ENCODE measurements around the gene MRPL50. TPM values are rescaled to one million over a fixed set of nuclear protein-coding genes. Genes with fewer than 3 reads are reported as not detected.
"Not testable (repeated sequence)": the region's sequence is repeated elsewhere in the genome, so short reads cannot be mapped to it uniquely, and the experiment has no call there.

MRPL50 gene
- total RNA-seq, 8 experiments from 2014 or later, result 18.3 to 23.5 (median 20.0) TPM

DNA sequence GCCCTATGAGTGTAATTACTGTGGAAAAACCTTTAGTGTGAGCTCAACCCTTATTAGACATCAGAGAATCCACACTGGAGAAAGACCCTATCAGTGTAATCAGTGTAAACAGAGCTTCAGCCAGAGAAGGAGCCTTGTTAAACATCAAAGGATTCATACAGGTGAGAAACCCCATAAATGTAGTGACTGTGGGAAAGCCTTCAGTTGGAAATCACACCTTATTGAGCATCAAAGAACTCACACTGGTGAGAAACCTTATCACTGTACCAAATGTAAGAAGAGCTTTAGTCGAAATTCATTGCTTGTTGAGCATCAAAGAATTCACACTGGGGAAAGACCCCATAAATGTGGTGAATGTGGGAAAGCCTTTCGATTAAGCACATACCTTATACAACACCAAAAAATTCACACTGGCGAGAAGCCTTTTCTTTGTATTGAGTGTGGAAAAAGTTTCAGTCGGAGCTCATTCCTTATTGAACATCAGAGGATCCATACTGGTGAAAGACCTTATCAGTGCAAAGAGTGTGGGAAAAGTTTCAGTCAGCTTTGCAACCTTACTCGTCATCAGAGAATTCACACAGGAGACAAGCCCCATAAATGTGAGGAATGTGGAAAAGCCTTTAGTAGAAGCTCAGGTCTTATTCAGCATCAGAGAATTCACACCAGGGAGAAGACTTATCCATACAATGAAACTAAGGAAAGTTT lies 10.1 kb upstream of the MRPL50 start:
- WGBS, 10 experiments, result 92 to 100% (median 98%) methylated on average over 1 to 5 of the region's 5 CpGs; no CpG with 5 or more reads in 1 of the 10 experiments
- Histone ChIP-seq H3K4me1 (replicated peaks in 1 of 2) (no peaks in the 10 kb centered on the region), H3K27ac (no peak overlapping the region), H3K4me3 (no peak overlapping the region)
- no peak for ATAC-seq (replicated peaks in 6 of 8)
- in situ Hi-C loops (cut with MboI; ENCODE audit: low pct_unique_long_range_greater_than_20kb in 2 of 9, low sequenced_read_pairs in 9 of 9, unreplicated experiment in 9 of 9), result no loop called here

DNA sequence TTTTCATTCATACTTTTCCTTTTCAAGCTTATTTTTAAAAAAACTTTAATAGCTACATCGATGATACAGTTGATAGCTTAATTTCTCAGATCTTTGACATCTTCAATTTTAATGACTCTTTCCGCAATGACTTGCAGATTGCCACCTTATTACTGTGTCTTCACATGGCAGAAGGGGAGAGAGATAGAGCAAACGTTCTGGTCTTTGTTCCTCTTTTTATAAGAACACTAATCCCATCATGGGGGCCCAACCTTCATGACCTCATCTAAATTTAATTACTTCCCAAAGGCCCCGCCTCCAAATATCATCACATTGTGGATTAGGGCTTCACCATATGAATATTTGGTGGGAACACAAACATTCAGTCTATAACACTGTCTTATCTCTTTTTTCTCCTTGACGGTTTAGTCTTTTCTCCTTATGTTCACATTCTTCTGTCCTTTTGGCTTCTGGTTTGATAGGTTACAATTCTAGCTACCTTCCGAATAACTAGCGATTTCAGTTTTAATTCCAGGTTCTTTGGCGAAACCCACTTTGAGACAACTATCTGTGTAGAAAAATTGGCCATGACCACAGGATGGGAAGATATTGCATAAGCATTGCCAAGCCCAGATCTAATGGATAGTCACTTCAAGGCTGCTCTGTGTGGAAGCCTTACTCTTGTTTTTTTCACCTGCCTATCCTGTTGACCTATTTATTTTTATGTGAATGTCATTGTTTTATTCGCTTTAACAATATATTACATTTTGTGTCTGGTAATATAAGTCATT lies 5.3 kb upstream of the MRPL50 start:
- H3K4me3 ChIP-seq, result no peak overlapping the region
- WGBS, 10 experiments, result 86 to 100% (median 96%) methylated on average over 3 to 9 of the region's 9 CpGs
- no peak overlapping the region for H3K27ac ChIP-seq
- no peak for ATAC-seq (replicated peaks in 6 of 8)
- peaks cover 6 to 11% of the 10 kb centered on the region in 2 donors for H3K4me1 ChIP-seq (replicated peaks in 1 of 2)
- in situ Hi-C loops (cut with MboI; ENCODE audit: low pct_unique_long_range_greater_than_20kb in 2 of 9, low sequenced_read_pairs in 9 of 9, unreplicated experiment in 9 of 9), result no loop called here

DNA sequence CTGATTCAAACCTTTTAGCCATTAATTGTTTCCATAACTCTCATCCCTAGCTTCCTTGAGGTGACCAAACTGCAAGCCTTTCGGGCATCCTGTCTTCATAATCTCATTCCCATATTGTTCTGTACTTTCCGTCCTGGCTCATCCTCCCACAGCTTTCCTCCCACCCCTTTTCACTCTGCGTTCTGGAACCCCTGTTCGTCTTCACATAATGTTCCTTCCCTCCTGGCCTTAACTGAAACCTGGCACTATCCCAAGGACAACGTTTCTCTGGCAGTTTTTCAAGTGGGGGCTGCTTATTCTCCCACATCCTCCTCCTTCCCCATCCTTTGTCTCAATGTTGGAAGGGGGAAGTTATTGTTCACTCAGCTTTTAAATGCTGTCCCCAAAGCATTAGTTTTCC lies 1.7 kb upstream of the MRPL50 start:
- 50 to 100% (median 76%) methylated on average over 1 to 5 of the region's 5 CpGs; no CpG with 5 or more reads in 1 of the 10 experiments for WGBS, 10 experiments
- H3K27ac ChIP-seq, result no peak overlapping the region
- H3K4me1 ChIP-seq (replicated peaks in 1 of 2), result peaks cover 6 to 18% of the 10 kb centered on the region in 2 donors
- ATAC-seq (replicated peaks in 6 of 8), result no peak
- in situ Hi-C loops (cut with MboI; ENCODE audit: low pct_unique_long_range_greater_than_20kb in 2 of 9, low sequenced_read_pairs in 9 of 9, unreplicated experiment in 9 of 9), result no loop called here
- H3K4me3 ChIP-seq, result peak overlapping the region in 2 of 5 donors; percentile 80 to 85

DNA sequence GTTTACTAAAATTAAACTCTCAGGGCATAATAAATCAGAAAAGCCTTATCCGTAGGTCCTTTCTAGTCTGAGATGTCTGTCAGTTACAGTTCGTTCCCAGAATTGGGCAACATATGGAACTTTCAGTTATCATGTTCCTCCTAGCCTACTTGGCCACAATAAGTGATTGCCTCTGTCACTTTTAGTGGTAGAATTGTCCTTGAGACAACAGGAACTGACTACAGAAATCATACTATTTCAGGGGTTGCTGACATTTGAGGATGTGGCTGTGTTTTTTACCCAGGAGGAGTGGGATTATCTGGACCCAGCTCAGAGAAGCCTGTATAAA lies 1.2 kb upstream of the MRPL50 start:
- WGBS, 10 experiments, result 0 to 33% (median 8%) methylated on average over 1 to 2 of the region's 2 CpGs; no CpG with 5 or more reads in 5 of the 10 experiments
- in situ Hi-C loops (cut with MboI; ENCODE audit: low pct_unique_long_range_greater_than_20kb in 2 of 9, low sequenced_read_pairs in 9 of 9, unreplicated experiment in 9 of 9), result no loop called here
- H3K4me3 ChIP-seq, result peak overlapping the region; percentile 49 to 85 (median 74)
- no peak overlapping the region for H3K27ac ChIP-seq
- peaks cover 6 to 18% of the 10 kb centered on the region in 2 donors for H3K4me1 ChIP-seq (replicated peaks in 1 of 2)
- ATAC-seq (replicated peaks in 6 of 8), result no peak

DNA sequence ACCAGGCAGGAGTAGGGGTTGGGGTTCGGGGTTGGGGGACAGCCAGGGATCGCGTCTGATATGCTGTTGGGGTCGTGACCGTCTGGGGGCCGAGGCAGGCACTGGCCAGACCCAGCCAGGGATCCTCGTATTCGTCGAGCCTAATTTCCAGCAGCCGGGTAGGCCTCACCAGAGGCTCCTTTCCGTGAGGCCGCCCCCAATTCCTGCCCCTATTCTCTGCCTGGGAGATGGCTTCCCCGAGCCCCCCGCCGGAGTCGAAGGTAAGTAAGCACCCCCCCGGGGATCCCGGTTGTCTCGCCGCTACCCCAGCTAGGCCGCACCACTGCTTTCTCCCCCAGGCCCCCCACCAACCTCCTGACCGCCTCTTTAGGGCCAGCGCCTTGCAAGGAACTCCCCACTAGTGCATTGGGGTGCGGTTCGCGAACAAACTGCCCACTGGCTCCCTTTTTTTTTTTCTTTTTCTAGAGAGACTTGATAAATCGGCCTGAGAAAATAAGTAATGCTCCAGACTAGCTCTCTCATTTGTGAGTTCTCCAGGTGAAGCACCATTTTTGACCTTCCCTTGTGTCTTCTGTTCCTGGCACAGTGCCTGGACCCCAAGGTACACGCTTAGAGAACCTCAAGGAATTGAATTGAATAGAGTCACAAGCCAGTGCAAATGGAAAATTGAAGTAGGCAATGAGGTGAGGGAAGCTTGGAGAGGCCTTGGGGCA lies 668 bp upstream of the MRPL50 start:
- 0% methylated on average over 1 to 5 of the region's 28 CpGs; no CpG with 5 or more reads in 5 of the 10 experiments for WGBS, 10 experiments
- H3K27ac ChIP-seq, result peak overlapping the region; percentile 65 to 84
- H3K4me1 ChIP-seq (replicated peaks in 1 of 2), result peaks cover 6 to 18% of the 10 kb centered on the region in 2 donors
- in situ Hi-C loops (cut with MboI; ENCODE audit: low pct_unique_long_range_greater_than_20kb in 2 of 9, low sequenced_read_pairs in 9 of 9, unreplicated experiment in 9 of 9), result no loop called here
- peak overlapping the region; percentile 49 to 85 (median 74) for H3K4me3 ChIP-seq
- ATAC-seq (replicated peaks in 6 of 8), result peak in 3 of 8 experiments; percentile 13 to 41 (median 17)

DNA sequence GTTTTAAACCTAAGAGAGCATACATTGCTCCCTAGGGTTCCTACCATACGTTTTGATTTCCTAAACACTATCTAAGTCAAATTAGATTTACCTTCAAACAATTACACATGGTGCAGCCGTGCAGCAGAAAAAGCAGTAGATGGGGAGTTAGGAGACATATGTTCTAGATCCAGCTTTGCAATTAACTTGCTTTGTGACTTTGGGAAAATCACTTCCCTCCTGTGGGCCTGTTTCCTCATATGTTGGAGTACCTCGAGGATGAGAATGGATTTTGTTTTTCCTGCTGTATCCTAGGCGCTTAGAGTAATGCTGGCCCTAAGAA lies 711 bp downstream of the MRPL50 start:
- peak overlapping the region; percentile 78 to 90 for H3K27ac ChIP-seq
- H3K4me1 ChIP-seq (replicated peaks in 1 of 2), result peaks cover 6 to 18% of the 10 kb centered on the region in 2 donors
- in situ Hi-C loops (cut with MboI; ENCODE audit: low pct_unique_long_range_greater_than_20kb in 2 of 9, low sequenced_read_pairs in 9 of 9, unreplicated experiment in 9 of 9), result no loop called here
- peak overlapping the region; percentile 49 to 85 (median 74) for H3K4me3 ChIP-seq
- 0 to 8% (median 0%) methylated on average over 2 to 4 of the region's 4 CpGs; no CpG with 5 or more reads in 1 of the 10 experiments for WGBS, 10 experiments
- ATAC-seq (replicated peaks in 6 of 8), result no peak

DNA sequence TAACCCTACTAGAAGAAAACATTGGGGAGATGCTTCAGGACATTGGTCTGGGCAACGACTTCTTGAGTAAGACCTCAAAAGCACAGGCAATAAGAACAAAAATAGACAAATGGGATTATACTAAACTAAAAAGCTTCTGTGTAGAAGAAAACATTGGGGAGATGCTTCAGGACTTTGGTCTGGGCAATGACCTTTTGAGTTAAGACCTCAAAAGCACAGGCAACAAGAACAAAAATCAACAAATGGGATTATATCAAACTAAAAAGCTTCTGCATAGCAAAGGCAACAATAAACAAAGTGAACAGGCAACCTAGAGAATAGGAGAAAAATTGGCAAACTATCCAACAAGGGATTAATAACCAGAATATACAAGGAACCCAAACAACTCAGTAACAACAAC lies 3.7 kb downstream of the MRPL50 start:
- 89 to 100% (median 100%) methylated on average over 1 of the region's 1 CpG; no CpG with 5 or more reads in 3 of the 10 experiments for WGBS, 10 experiments
- Histone ChIP-seq H3K4me1 (replicated peaks in 1 of 2) (peaks cover 3 to 11% of the 10 kb centered on the region in 2 donors), H3K4me3 (no peak overlapping the region), H3K27ac (no peak overlapping the region)
- ATAC-seq (replicated peaks in 6 of 8), result no peak
- in situ Hi-C loops (cut with MboI; ENCODE audit: low pct_unique_long_range_greater_than_20kb in 2 of 9, low sequenced_read_pairs in 9 of 9, unreplicated experiment in 9 of 9), result no loop called here

DNA sequence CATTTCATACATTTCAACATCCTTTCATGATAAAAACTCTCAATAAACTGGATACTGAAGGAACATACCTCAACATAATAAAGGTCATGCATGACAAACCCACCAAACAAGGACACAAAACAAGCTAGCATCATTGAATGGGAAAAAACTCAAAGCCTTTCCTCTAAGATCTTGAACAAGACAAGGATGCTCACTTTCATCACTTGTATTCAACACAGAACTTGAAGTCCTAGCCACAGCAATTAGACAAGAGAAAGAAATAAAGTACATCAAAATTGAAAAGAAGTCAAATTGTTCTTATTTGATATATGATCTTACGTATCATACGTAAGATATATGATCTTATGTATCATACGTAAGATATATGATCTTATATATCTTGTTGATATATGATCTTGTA lies 5.3 kb downstream of the MRPL50 start:
- WGBS, 10 experiments, result 91 to 100% (median 99%) methylated on average over 1 to 3 of the region's 3 CpGs
- ATAC-seq (replicated peaks in 6 of 8), result no peak
- H3K4me1 ChIP-seq (replicated peaks in 1 of 2), result peaks cover 0 to 8% of the 10 kb centered on the region in 2 donors
- no peak overlapping the region for H3K4me3 ChIP-seq
- H3K27ac ChIP-seq, result no peak overlapping the region
- in situ Hi-C loops (cut with MboI; ENCODE audit: low pct_unique_long_range_greater_than_20kb in 2 of 9, low sequenced_read_pairs in 9 of 9, unreplicated experiment in 9 of 9), result no loop called here

DNA sequence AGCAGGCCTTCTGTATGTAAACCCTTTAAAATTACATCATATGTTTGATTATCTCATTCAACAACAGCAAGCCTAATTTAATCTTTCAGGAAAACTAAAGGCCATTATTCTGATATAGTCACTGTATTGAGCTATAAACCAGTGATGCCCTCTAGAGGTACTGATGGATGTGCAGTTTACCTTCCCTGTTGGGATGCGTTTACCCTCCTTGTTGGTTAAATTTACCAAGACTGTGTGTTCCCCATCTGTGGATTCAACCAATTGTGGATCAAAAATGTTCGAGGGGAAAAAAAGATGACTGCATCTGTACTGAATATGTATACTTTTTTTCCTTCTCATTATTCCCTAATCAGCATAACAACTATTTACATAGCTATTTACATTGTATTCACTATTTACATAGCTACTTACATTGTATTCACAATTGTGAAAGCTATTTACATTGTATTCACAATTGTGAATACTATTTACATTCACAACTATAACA lies 9.9 kb downstream of the MRPL50 start:
- H3K4me1 ChIP-seq (replicated peaks in 1 of 2), result no peaks in the 10 kb centered on the region
- H3K4me3 ChIP-seq, result no peak overlapping the region
- peak in 2 of 8 experiments; percentile 45 to 90 for ATAC-seq (replicated peaks in 6 of 8)
- no peak overlapping the region for H3K27ac ChIP-seq
- 50 to 100% (median 85%) methylated on average over 1 to 2 of the region's 2 CpGs; no CpG with 5 or more reads in 4 of the 10 experiments for WGBS, 10 experiments
- in situ Hi-C loops (cut with MboI; ENCODE audit: low pct_unique_long_range_greater_than_20kb in 2 of 9, low sequenced_read_pairs in 9 of 9, unreplicated experiment in 9 of 9), result no loop called here

DNA sequence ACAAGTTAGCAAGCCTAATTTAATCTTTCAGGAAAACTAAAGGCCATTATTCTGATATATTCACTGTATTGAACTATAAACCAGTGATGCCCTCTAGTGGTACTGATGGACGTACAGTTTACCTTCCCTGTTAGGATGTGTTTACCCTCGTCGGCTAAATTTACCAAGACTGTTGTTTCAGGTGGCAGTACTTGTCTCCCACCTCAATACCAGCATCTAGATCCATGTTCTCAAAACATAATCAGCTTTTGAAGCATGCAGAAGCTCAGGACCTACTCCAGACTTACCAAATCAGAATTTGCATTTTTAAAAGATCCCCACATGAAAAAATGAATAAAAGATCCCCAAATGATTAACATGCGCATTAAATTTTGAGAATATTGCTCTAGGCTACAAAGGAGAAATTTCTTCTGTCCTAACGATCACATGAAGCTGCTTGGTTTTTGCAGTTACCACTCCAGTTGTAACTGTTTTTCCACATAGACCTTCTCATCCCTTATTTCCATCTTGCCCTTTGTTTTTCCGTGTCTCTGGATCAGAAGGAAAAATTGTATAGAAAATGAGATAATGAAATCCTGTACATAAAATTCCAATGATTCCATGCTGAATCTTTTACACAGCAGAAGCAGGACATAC lies 10.4 kb downstream of the MRPL50 start:
- peak in 3 of 8 experiments; percentile 56 to 78 (median 59) for ATAC-seq (replicated peaks in 6 of 8)
- Histone ChIP-seq H3K4me1 (replicated peaks in 1 of 2) (no peaks in the 10 kb centered on the region), H3K4me3 (no peak overlapping the region), H3K27ac (no peak overlapping the region)
- in situ Hi-C loops (cut with MboI; ENCODE audit: low pct_unique_long_range_greater_than_20kb in 2 of 9, low sequenced_read_pairs in 9 of 9, unreplicated experiment in 9 of 9), result no loop called here
- WGBS, 10 experiments, result 64 to 100% (median 86%) methylated on average over 1 to 6 of the region's 6 CpGs

DNA sequence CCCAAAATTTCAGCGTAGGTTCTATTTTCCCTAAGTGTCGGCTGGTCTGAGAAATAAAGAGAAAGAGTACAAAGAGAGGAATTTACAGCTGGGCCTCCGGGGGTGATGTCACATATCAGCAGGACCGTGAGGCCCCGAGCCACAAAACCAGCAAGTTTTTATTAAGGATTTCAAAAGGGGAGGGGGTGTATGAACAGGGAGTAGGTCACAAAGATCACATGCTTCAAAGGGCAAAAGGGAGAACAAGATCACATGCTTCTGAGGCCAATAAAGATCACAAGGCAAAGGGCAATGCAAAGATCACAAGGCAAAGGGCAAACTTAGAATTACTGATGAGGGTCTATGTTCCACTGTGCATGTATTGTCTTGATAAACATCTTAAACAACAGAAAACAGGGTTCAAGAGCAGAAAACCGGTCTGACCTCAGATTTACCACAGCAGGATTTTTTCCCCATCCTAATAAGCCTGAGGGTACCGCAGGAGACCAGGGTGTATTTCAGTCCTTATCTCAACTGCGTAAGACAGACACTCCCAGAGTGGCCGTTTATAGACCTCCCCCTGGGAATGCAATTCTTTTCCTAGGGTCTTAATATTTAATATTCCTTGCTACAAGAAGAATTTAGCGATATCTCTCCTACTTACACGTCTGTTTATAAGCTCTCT lies 13.4 kb downstream of the MRPL50 start, which contains the start of gene BAAT:
TSS of gene BAAT (minus strand) at position 134 of the 664 bp plus-strand sequence. CDS start 13,602 bp downstream, outside the sequence.
- WGBS, 10 experiments, result 75 to 94% (median 90%) methylated on average over 4 to 10 of the region's 11 CpGs
- H3K4me1 ChIP-seq (replicated peaks in 1 of 2); H3K27ac ChIP-seq; H3K4me3 ChIP-seq; in situ Hi-C loops (cut with MboI; ENCODE audit: low pct_unique_long_range_greater_than_20kb in 2 of 9, low sequenced_read_pairs in 9 of 9, unreplicated experiment in 9 of 9); ATAC-seq (replicated peaks in 6 of 8): not testable (repeated sequence)

DNA sequence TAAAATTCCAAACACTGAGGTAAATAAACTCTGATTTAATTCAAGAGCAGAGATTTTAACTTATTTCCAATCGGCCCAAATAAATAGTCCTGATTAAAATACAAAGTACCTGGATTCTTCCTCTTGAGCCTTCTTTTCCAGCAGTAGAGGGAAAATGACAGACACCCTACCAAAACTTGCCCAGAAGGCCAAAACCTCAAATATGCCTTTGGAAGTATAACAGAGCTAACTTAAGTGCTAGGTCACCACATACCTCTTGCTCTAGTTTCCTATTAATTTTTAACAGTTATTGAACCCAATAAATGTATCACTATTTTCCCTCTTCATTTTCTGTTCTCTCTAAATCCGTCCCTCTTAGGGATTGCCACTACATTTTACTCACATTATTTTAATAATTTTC lies 15.1 kb downstream of the MRPL50 start:
- ATAC-seq (replicated peaks in 6 of 8), result no peak
- H3K4me1 ChIP-seq (replicated peaks in 1 of 2), result no peaks in the 10 kb centered on the region
- H3K27ac ChIP-seq, result no peak overlapping the region
- in situ Hi-C loops (cut with MboI; ENCODE audit: low pct_unique_long_range_greater_than_20kb in 2 of 9, low sequenced_read_pairs in 9 of 9, unreplicated experiment in 9 of 9), result no loop called here
- 83 to 100% (median 94%) methylated on average over 1 to 2 of the region's 2 CpGs; no CpG with 5 or more reads in 1 of the 10 experiments for WGBS, 10 experiments
- no peak overlapping the region for H3K4me3 ChIP-seq

All from motor neuron (in vitro differentiated cells).